Hepatocyte (in vitro differentiated cells): ENCODE results near the gene SPSB2. TPM values are rescaled to one million over a fixed set of nuclear protein-coding genes. Genes with fewer than 3 reads are reported as not detected.

Source experiments
- DNase-seq: peaks from one replicate; pipeline ENCODE4 v3.0.0-alpha.2; 2016; ENCODE audit warnings: low spot score
- H2AFZ ChIP-seq: fragments of 200-600 bp; sonication (generic); 2 replicates; pipeline ENCODE4 v1.6.0; 2016; ENCODE audit warnings: antibody characterized with exemption, mild to moderate bottlenecking
- H3K27ac ChIP-seq: fragments of 200-600 bp; sonication (generic); 2 replicates; pipeline ENCODE4 v1.5.1; 2016; ENCODE audit warnings: mild to moderate bottlenecking
- H3K27me3 ChIP-seq: fragments of 200-600 bp; sonication (generic); 2 replicates; pipeline ENCODE4 v1.6.1; 2016
- H3K36me3 ChIP-seq: fragments of 200-600 bp; sonication (generic); replicated peaks from 2 replicates; pipeline ENCODE4 v1.5.1; 2016; ENCODE audit warnings: low read depth; ENCODE audit not compliant: insufficient read depth
- H3K4me1 ChIP-seq: fragments of 200-600 bp; sonication (generic); 2 replicates; pipeline ENCODE4 v1.5.1; 2016; ENCODE audit warnings: mild to moderate bottlenecking, moderate library complexity; ENCODE audit not compliant: insufficient read depth
- H3K4me2 ChIP-seq: fragments of 200-600 bp; sonication (generic); 2 replicates; pipeline ENCODE4 v1.6.0; 2016
- H3K4me3 ChIP-seq: fragments of 200-600 bp; sonication (generic); 2 replicates; pipeline ENCODE4 v1.5.1; 2016; ENCODE audit warnings: mild to moderate bottlenecking
- H3K79me2 ChIP-seq: fragments of 200-600 bp; sonication (generic); 2 replicates; pipeline ENCODE4 v1.6.0; 2017; ENCODE audit warnings: mild to moderate bottlenecking
- H3K9me2 ChIP-seq: fragments of 200-600 bp; sonication (generic); replicated peaks from 2 replicates; pipeline ENCODE4 v1.6.0; 2017; ENCODE audit warnings: mild to moderate bottlenecking; ENCODE audit not compliant: insufficient read depth
- H3K9me3 ChIP-seq: fragments of 200-600 bp; sonication (generic); 2 replicates; pipeline ENCODE4 v1.5.1; 2016; ENCODE audit warnings: low read depth, mild to moderate bottlenecking
- H4K20me1 ChIP-seq: fragments of 200-600 bp; sonication (generic); 2 replicates; pipeline ENCODE4 v1.6.0; 2016; ENCODE audit warnings: mild to moderate bottlenecking; ENCODE audit not compliant: insufficient read depth, poor library complexity, severe bottlenecking
- CTCF ChIP-seq: fragments of 200-600 bp; sonication (generic); IDR thresholded peaks from 2 replicates; pipeline ENCODE4 v1.5.1; 2016; ENCODE audit warnings: antibody characterized with exemption, mild to moderate bottlenecking; ENCODE audit not compliant: poor library complexity
- EZH2 ChIP-seq: fragments of 200-600 bp; sonication (generic); IDR thresholded peaks from 2 replicates; pipeline ENCODE4 v1.6.1; 2016; ENCODE audit warnings: antibody characterized with exemption, mild to moderate bottlenecking, borderline replicate concordance
- EZH2phosphoT487 ChIP-seq: fragments of 200-600 bp; sonication (generic); IDR thresholded peaks from one replicate; pipeline ENCODE4 v1.6.1; 2018; ENCODE audit warnings: antibody characterized with exemption, mild to moderate bottlenecking, low read depth, moderate library complexity; ENCODE audit not compliant: unreplicated experiment, severe bottlenecking
- WGBS: methylation state at CpG from one replicate; pipeline ENCODE4 v1.1.6; 2016; ENCODE audit warnings: low lambda C conversion rate; ENCODE audit errors: missing lambda C conversion rate; 5-methylcytosine and 5-hydroxymethylcytosine counted together
- polyA plus RNA-seq: library from polyadenylated mRNA; unstranded; fragments of >200 nt; fragmentation: Nextera tagmentation; extraction: Ambion mirVana; gene quantifications from 2 replicates; pipeline ENCODE4 v1.2.1, GENCODE V29; 2016
- total RNA-seq: library from RNA; depleted of rRNA; stranded (reverse); fragments of >200 nt; gene quantifications from 2 replicates; pipeline ENCODE4 v1.2.3, GENCODE V29; 2014

The SPSB2 gene
- total and polyA plus RNA-seq, 2 experiments from 2014 or later: 11.0 to 14.1 TPM

GRCh38 chr12:6821591-6822425 is 51.3 kb downstream of the SPSB2 start, which contains the start of gene GPR162:
Gene GPR162 (plus strand): TSS chr12:6821821. CDS start chr12:6823899, 2,078 bp downstream.
- Histone ChIP-seq H3K4me1 (peaks cover 10% of the 10 kb centered on the region), H4K20me1 (no peaks in the 10 kb centered on the region), H3K4me2 (peak within 1 kb of the TSS; percentile 88), H3K9me2 (no peaks in the 10 kb centered on the region), H2AFZ (peak within 1 kb of the TSS; percentile 50), H3K9me3 (no peaks in the 10 kb centered on the region), H3K27ac (no peak within 1 kb of the TSS), H3K36me3 (no peaks in the 10 kb centered on the region), H3K4me3 (peak within 1 kb of the TSS; percentile 44), H3K27me3 (peaks cover 5% of the 10 kb centered on the region), H3K79me2 (no peaks in the 10 kb centered on the region)
- TF ChIP-seq EZH2phosphoT487: no peak
- TF ChIP-seq CTCF: no peak
- TF ChIP-seq EZH2: no peak
- peak; percentile 82 for DNase-seq
- 5% methylated on average over 10 of the region's 28 CpGs for WGBS

Other genes starting within 250 kb of the SPSB2 start
- gene LPAR5, start 237.3 kb downstream of the SPSB2 start, total RNA-seq: 0.60 and 1.0 TPM in 2 replicates
- 0.34 and 2.0 TPM in 2 replicates for gene LPAR5, start 237.3 kb downstream of the SPSB2 start, polyA plus RNA-seq
- 0.20 and 0.68 TPM in 2 replicates for gene ACRBP, start 225.9 kb downstream of the SPSB2 start, total RNA-seq
- 0.62 and 1.8 TPM in 2 replicates for gene ACRBP, start 225.9 kb downstream of the SPSB2 start, polyA plus RNA-seq
- 35.7 and 39.7 TPM in 2 replicates for gene ING4, start 210.2 kb downstream of the SPSB2 start, total RNA-seq
- 38.9 and 42.9 TPM in 2 replicates for gene ING4, start 210.2 kb downstream of the SPSB2 start, polyA plus RNA-seq
- 33.8 and 34.5 TPM in 2 replicates for gene ZNF384, start 183.9 kb downstream of the SPSB2 start, total RNA-seq
- gene ZNF384, start 183.9 kb downstream of the SPSB2 start, polyA plus RNA-seq: 35.8 and 41.8 TPM in 2 replicates
- gene PIANP, start 172.5 kb downstream of the SPSB2 start, total RNA-seq: 0.16 and 0.17 TPM in 2 replicates
- gene PIANP, start 172.5 kb downstream of the SPSB2 start, polyA plus RNA-seq: 0.95 and 1.0 TPM in 2 replicates
- gene COPS7A, start 149.3 kb downstream of the SPSB2 start, total RNA-seq: 46.9 and 56.7 TPM in 2 replicates
- 65.2 and 73.6 TPM in 2 replicates for gene COPS7A, start 149.3 kb downstream of the SPSB2 start, polyA plus RNA-seq
- gene MLF2, start 120.2 kb downstream of the SPSB2 start, total RNA-seq: 210 and 241 TPM in 2 replicates
- gene MLF2, start 120.2 kb downstream of the SPSB2 start, polyA plus RNA-seq: 508 and 535 TPM in 2 replicates
- 179 and 180 TPM in 2 replicates for gene PTMS, start 106.9 kb downstream of the SPSB2 start, total RNA-seq
- 282 and 315 TPM in 2 replicates for gene PTMS, start 106.9 kb downstream of the SPSB2 start, polyA plus RNA-seq
- gene LAG3, start 100.8 kb downstream of the SPSB2 start, total RNA-seq: 0.52 and 0.70 TPM in 2 replicates
- gene LAG3, start 100.8 kb downstream of the SPSB2 start, polyA plus RNA-seq: 0.91 and 1.2 TPM in 2 replicates
- 2.4 and 2.7 TPM in 2 replicates for gene CD4, start 83.8 kb downstream of the SPSB2 start, total RNA-seq
- gene CD4, start 83.8 kb downstream of the SPSB2 start, polyA plus RNA-seq: 2.7 and 6.4 TPM in 2 replicates
- 1.2 and 2.3 TPM in 2 replicates for gene GPR162, start 51.5 kb downstream of the SPSB2 start, total RNA-seq
- gene GPR162, start 51.5 kb downstream of the SPSB2 start, polyA plus RNA-seq: 2.3 and 6.2 TPM in 2 replicates
- gene P3H3, start 44.9 kb downstream of the SPSB2 start, total RNA-seq: 19.6 and 38.1 TPM in 2 replicates
- gene P3H3, start 44.9 kb downstream of the SPSB2 start, polyA plus RNA-seq: 38.6 and 47.3 TPM in 2 replicates
- 1.6 and 2.6 TPM in 2 replicates for gene GNB3, start 32.4 kb downstream of the SPSB2 start, total RNA-seq
- 10.2 and 19.1 TPM in 2 replicates for gene GNB3, start 32.4 kb downstream of the SPSB2 start, polyA plus RNA-seq
- 7.5 and 8.5 TPM in 2 replicates for gene CDCA3, start 22.0 kb downstream of the SPSB2 start, total RNA-seq
- gene CDCA3, start 22.0 kb downstream of the SPSB2 start, polyA plus RNA-seq: 18.2 and 20.6 TPM in 2 replicates
- 60.5 and 61.6 TPM in 2 replicates for gene USP5, start 21.2 kb downstream of the SPSB2 start, total RNA-seq
- gene USP5, start 21.2 kb downstream of the SPSB2 start, polyA plus RNA-seq: 73.7 and 78.9 TPM in 2 replicates
- gene TPI1, start 5.8 kb downstream of the SPSB2 start, total RNA-seq: 571 and 614 TPM in 2 replicates
- gene TPI1, start 5.8 kb downstream of the SPSB2 start, polyA plus RNA-seq: 891 and 918 TPM in 2 replicates
- gene LRRC23, start 31.5 kb upstream of the SPSB2 start, total RNA-seq: 8.2 and 9.3 TPM in 2 replicates
- gene LRRC23, start 31.5 kb upstream of the SPSB2 start, polyA plus RNA-seq: 9.9 and 12.9 TPM in 2 replicates
- gene ENO2, start 41.3 kb upstream of the SPSB2 start, total RNA-seq: 11.1 and 11.8 TPM in 2 replicates
- gene ENO2, start 41.3 kb upstream of the SPSB2 start, polyA plus RNA-seq: 14.2 and 18.8 TPM in 2 replicates
- gene ATN1, start 54.7 kb upstream of the SPSB2 start, total RNA-seq: 11.1 and 15.8 TPM in 2 replicates
- gene ATN1, start 54.7 kb upstream of the SPSB2 start, polyA plus RNA-seq: 32.7 and 43.7 TPM in 2 replicates
- gene RNU7-1, start 70.5 kb upstream of the SPSB2 start, total RNA-seq: not detected in 2 replicates
- not detected in 2 replicates for gene RNU7-1, start 70.5 kb upstream of the SPSB2 start, polyA plus RNA-seq
- 219 and 289 TPM in 2 replicates for gene C12orf57, start 70.7 kb upstream of the SPSB2 start, total RNA-seq
- gene C12orf57, start 70.7 kb upstream of the SPSB2 start, polyA plus RNA-seq: 217 and 219 TPM in 2 replicates
- gene PTPN6, start 78.1 kb upstream of the SPSB2 start, total RNA-seq: 14.5 and 17.2 TPM in 2 replicates
- 20.8 and 25.4 TPM in 2 replicates for gene PTPN6, start 78.1 kb upstream of the SPSB2 start, polyA plus RNA-seq
- 186 and 197 TPM in 2 replicates for gene PHB2, start 97.4 kb upstream of the SPSB2 start, total RNA-seq
- 142 and 143 TPM in 2 replicates for gene PHB2, start 97.4 kb upstream of the SPSB2 start, polyA plus RNA-seq
- gene EMG1, start 97.6 kb upstream of the SPSB2 start, total RNA-seq: 24.3 and 26.8 TPM in 2 replicates
- 50.3 and 51.8 TPM in 2 replicates for gene EMG1, start 97.6 kb upstream of the SPSB2 start, polyA plus RNA-seq
- gene LPCAT3, start 145.2 kb upstream of the SPSB2 start, total RNA-seq: 76.9 and 78.6 TPM in 2 replicates
- gene LPCAT3, start 145.2 kb upstream of the SPSB2 start, polyA plus RNA-seq: 118 and 119 TPM in 2 replicates
- 114 and 120 TPM in 2 replicates for gene C1S, start 187.4 kb upstream of the SPSB2 start, total RNA-seq
- gene C1S, start 187.4 kb upstream of the SPSB2 start, polyA plus RNA-seq: 130 and 143 TPM in 2 replicates
- gene C1R, start 219.1 kb upstream of the SPSB2 start, total RNA-seq: 80.1 and 85.4 TPM in 2 replicates
- 89.6 and 95.1 TPM in 2 replicates for gene C1R, start 219.1 kb upstream of the SPSB2 start, polyA plus RNA-seq
- 60.0 and 64.5 TPM in 2 replicates for gene C1RL, start 235.9 kb upstream of the SPSB2 start, total RNA-seq
- gene C1RL, start 235.9 kb upstream of the SPSB2 start, polyA plus RNA-seq: 26.4 and 35.5 TPM in 2 replicates